DOHH2 (cell line): ENCODE data around the gene KCNJ6.

ENCODE experiments used
- H3F3A ChIP-seq: fragments of 200-600 bp; sonication (generic), shearing (Covaris generic); 2 replicates; pipeline ENCODE4 v1.6.0; 2016; ENCODE audit warnings: antibody characterized with exemption, mild to moderate bottlenecking; ENCODE audit not compliant: control insufficient read depth, insufficient read depth
- H3K27ac ChIP-seq: fragments of 200-600 bp; sonication (generic); 2 replicates; pipeline ENCODE4 v1.5.1; 2014; ENCODE audit warnings: low read depth, mild to moderate bottlenecking, low read length, moderate library complexity
- H3K27me3 ChIP-seq: fragments of 200-600 bp; sonication (generic); 2 replicates; pipeline ENCODE4 v1.6.1; 2014; ENCODE audit warnings: mild to moderate bottlenecking, low read length, mixed read lengths; ENCODE audit not compliant: control insufficient read depth
- H3K36me3 ChIP-seq: fragments of 200-600 bp; sonication (generic); 2 replicates; pipeline ENCODE4 v1.6.1; 2014; ENCODE audit warnings: mild to moderate bottlenecking, low read length, moderate library complexity, mixed read lengths; ENCODE audit not compliant: control insufficient read depth
- H3K4me1 ChIP-seq: fragments of 200-600 bp; sonication (generic); 2 replicates; pipeline ENCODE4 v1.6.1; 2014; ENCODE audit warnings: mild to moderate bottlenecking, low read length, mixed read lengths; ENCODE audit not compliant: control insufficient read depth
- H3K4me2 ChIP-seq: fragments of 200-600 bp; sonication (generic); 2 replicates; pipeline ENCODE4 v1.6.0; 2014; ENCODE audit warnings: mild to moderate bottlenecking, low read length, moderate library complexity
- H3K4me3 ChIP-seq: fragments of 200-600 bp; sonication (generic); 2 replicates; pipeline ENCODE4 v1.5.1; 2014; ENCODE audit warnings: mild to moderate bottlenecking, low read length, mixed read lengths
- H3K79me2 ChIP-seq: fragments of 200-600 bp; sonication (generic); 2 replicates; pipeline ENCODE4 v1.6.1; 2014; ENCODE audit warnings: mild to moderate bottlenecking, low read length, mixed read lengths; ENCODE audit not compliant: control insufficient read depth
- H3K9me2 ChIP-seq: fragments of 200-600 bp; sonication (generic); replicated peaks from 2 replicates; pipeline ENCODE4 v1.6.1; 2014; ENCODE audit warnings: mild to moderate bottlenecking, low read length, mixed read lengths; ENCODE audit not compliant: control insufficient read depth
- H3K9me3 ChIP-seq: fragments of 200-600 bp; sonication (generic); 2 replicates; pipeline ENCODE4 v1.6.1; 2014; ENCODE audit warnings: antibody characterized with exemption, low read length, mixed read lengths; ENCODE audit not compliant: control insufficient read depth, insufficient read depth
- H4K20me1 ChIP-seq: fragments of 200-600 bp; sonication (generic); 2 replicates; pipeline ENCODE4 v1.6.0; 2014; ENCODE audit warnings: low read depth, mild to moderate bottlenecking, antibody characterized with exemption, low read length, moderate library complexity; ENCODE audit not compliant: control insufficient read depth, insufficient read depth
- CTCF ChIP-seq: fragments of 200-600 bp; sonication (generic); IDR thresholded peaks from one replicate; pipeline ENCODE4 v1.5.1; 2014; ENCODE audit warnings: antibody characterized with exemption, mild to moderate bottlenecking, low read depth, low read length; ENCODE audit not compliant: poor library complexity, severe bottlenecking
- EZH2phosphoT487 ChIP-seq: fragments of 200-600 bp; sonication (generic); IDR thresholded peaks from 2 replicates; pipeline ENCODE4 v1.6.1; 2017; ENCODE audit warnings: borderline replicate concordance, mild to moderate bottlenecking, antibody characterized with exemption, low read length, moderate library complexity, mixed read lengths

The KCNJ6 gene

GRCh38 chr21:37915497-37915911 lies 753 bp downstream of the KCNJ6 start:
- no peaks in the 10 kb centered on the region for H4K20me1 ChIP-seq
- no peaks in the 10 kb centered on the region for H3K27me3 ChIP-seq
- no peak overlapping the region for H3K27ac ChIP-seq
- no peaks in the 10 kb centered on the region for H3K36me3 ChIP-seq
- TF ChIP-seq CTCF: no peak
- TF ChIP-seq EZH2phosphoT487: no peak
- no peak overlapping the region for H3K4me2 ChIP-seq
- H3K9me3 ChIP-seq: no peaks in the 10 kb centered on the region; the same call in 1 of the 2 replicates
- no peaks in the 10 kb centered on the region for H3K4me1 ChIP-seq
- no peak overlapping the region for H3K4me3 ChIP-seq
- H3K9me2 ChIP-seq: no peaks in the 10 kb centered on the region
- H3K79me2 ChIP-seq: no peaks in the 10 kb centered on the region
- no peaks in the 10 kb centered on the region for H3F3A ChIP-seq

GRCh38 chr21:37912616-37913015 lies 3.6 kb downstream of the KCNJ6 start:
- Histone ChIP-seq H4K20me1 (no peaks in the 10 kb centered on the region), H3K36me3 (no peaks in the 10 kb centered on the region), H3K4me3 (no peak overlapping the region), H3K4me2 (no peak overlapping the region), H3K27ac (no peak overlapping the region), H3K79me2 (no peaks in the 10 kb centered on the region), H3F3A (no peaks in the 10 kb centered on the region), H3K27me3 (no peaks in the 10 kb centered on the region), H3K9me2 (no peaks in the 10 kb centered on the region), H3K9me3 (no peaks in the 10 kb centered on the region; the same call in 1 of the 2 replicates), H3K4me1 (no peaks in the 10 kb centered on the region)
- TF ChIP-seq CTCF: no peak
- no peak for TF ChIP-seq EZH2phosphoT487

- H3K4me2 ChIP-seq: no peak overlapping the region
- H3K27ac ChIP-seq: no peak overlapping the region
- H4K20me1 ChIP-seq: no peaks in the 10 kb centered on the region
- no peaks in the 10 kb centered on the region for H3K9me2 ChIP-seq
- no peaks in the 10 kb centered on the region for H3K4me1 ChIP-seq
- H3K27me3 ChIP-seq: no peaks in the 10 kb centered on the region
- H3F3A ChIP-seq: no peaks in the 10 kb centered on the region
- no peaks in the 10 kb centered on the region for H3K36me3 ChIP-seq
- H3K4me3 ChIP-seq: no peak overlapping the region
- no peaks in the 10 kb centered on the region for H3K79me2 ChIP-seq
- TF ChIP-seq CTCF (no peak), EZH2phosphoT487 (no peak)
- H3K9me3 ChIP-seq: no peaks in the 10 kb centered on the region
These were observed 6.3 kb downstream of the KCNJ6 start for GRCh38 chr21:37909936-37910335.

- TF ChIP-seq EZH2phosphoT487 (no peak), CTCF (no peak)
- H3K4me2 ChIP-seq: no peak overlapping the region
- no peaks in the 10 kb centered on the region for H4K20me1 ChIP-seq
- no peaks in the 10 kb centered on the region for H3F3A ChIP-seq
- no peaks in the 10 kb centered on the region for H3K4me1 ChIP-seq
- H3K9me3 ChIP-seq: no peaks in the 10 kb centered on the region
- no peak overlapping the region for H3K4me3 ChIP-seq
- H3K79me2 ChIP-seq: no peaks in the 10 kb centered on the region
- H3K27me3 ChIP-seq: no peaks in the 10 kb centered on the region
- no peaks in the 10 kb centered on the region for H3K36me3 ChIP-seq
- H3K9me2 ChIP-seq: no peaks in the 10 kb centered on the region
- no peak overlapping the region for H3K27ac ChIP-seq
These were observed 7.6 kb downstream of the KCNJ6 start for GRCh38 chr21:37908691-37909090.
